GM21717 (cell line): ENCODE results near the gene JUN.

ENCODE experiments used
- ATAC-seq: cut with Tn5 transposase; IDR thresholded peaks from one replicate; pipeline ENCODE4 v1.9.1; 2021; ENCODE audit warnings: mild to moderate bottlenecking, moderate library complexity; ENCODE audit not compliant: unreplicated experiment

The JUN gene

DNA sequence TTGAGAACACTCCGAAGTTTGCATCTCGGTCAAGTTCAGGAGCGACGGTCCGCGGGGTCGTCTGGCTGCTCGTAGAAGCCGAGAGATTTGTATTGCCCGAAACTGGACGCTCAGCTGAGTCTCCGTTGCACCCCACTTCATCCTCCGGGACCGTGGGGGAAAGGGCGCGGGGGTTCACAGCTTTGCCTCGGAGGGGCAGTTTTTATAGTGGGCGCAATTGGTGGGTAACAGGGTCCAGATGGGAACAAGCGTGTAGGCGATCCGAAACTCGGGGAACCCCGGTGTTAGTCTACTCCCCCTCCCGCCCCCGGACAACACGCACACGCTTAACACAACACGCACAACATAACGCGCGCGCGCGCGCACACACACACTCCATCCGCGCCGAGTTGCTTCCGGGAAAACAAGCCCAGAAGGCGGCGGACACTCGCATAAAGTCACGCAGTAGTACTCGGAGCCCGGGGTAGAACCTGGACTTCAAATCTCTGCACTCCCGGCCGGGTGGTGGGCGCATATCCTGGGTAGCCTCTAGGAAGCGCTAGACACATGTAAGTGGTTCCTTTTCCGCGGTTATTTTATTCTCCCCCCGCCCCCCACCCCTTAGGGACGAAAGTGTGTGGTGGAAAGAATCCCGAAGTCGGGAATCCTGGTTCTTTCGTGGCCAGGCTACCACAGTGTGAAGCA, 1.1 kb upstream of the JUN start:
- no peak for ATAC-seq

DNA sequence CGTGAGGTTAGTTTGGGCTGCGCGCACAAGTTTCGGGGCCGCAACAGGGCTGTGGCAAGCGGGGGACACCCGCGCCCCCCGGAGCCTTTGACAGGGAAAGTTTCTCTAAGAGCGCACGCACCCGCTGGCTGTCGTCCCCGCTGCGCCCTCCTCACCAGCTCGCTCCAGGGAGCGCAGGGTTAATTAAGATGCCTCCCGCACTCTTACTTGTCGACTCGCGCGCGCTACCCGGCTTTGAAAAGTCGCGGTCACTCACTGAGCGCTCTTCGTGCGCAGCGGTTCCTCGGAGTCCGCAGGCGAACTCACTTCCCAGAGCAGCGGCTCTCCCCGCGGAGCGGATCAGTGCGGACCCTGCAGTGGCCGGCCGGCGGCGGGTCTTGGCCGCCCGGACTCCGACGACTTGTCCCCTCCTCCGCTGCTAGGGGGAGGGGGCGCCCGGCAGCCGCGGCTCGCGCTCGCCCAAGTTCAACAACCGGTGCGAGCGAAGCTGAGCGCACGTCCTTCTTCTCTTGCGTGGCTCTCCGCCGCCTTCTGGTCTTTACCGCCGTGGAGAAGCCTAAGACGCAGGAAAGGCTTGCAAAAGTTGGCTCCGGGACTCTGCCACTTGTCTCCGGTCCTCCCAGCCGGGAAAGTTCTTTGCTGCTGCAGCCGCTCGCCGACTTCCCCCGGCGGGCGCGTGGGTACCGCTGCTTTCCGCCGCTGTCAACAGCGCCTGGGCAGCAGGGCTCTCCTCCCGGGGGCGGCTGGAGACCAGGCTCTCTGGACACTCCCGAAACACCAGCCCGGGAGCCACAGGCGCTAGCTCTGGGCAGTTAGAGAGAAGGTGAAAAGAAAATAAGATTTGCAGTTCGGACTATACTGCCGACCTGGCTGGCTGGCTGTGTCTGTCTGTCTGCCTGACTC, 506 bp downstream of the JUN start:
- peak; percentile 12 for ATAC-seq

DNA sequence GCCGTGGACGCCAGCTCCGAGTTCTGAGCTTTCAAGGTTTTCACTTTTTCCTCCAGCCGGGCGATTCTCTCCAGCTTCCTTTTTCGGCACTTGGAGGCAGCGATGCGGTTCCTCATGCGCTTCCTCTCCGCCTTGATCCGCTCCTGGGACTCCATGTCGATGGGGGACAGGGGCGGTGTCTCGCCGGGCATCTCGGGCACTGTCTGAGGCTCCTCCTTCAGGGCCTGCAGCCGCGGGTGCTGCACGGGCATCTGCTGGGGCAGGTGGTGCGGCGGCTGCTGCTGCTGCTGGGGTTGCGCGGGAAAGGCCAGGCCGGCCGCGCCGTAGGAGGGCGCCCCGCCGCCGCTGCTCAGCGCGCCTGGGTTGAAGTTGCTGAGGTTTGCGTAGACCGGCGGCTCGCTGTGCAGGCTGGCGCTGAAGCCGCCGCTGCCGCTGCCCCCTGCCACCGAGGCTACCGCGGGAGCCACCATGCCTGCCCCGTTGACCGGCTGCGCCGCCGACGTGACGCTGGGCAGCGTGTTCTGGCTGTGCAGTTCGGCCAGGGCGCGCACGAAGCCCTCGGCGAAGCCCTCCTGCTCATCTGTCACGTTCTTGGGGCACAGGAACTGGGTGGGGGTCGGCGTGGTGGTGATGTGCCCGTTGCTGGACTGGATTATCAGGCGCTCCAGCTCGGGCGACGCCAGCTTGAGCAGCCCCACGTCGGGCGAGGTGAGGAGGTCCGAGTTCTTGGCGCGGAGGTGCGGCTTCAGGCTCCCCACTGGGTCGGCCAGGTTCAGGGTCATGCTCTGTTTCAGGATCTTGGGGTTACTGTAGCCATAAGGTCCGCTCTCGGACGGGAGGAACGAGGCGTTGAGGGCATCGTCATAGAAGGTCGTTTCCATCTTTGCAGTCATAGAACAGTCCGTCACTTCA, 1.4 kb downstream of the JUN start:
- ATAC-seq, result peak; percentile 17

DNA sequence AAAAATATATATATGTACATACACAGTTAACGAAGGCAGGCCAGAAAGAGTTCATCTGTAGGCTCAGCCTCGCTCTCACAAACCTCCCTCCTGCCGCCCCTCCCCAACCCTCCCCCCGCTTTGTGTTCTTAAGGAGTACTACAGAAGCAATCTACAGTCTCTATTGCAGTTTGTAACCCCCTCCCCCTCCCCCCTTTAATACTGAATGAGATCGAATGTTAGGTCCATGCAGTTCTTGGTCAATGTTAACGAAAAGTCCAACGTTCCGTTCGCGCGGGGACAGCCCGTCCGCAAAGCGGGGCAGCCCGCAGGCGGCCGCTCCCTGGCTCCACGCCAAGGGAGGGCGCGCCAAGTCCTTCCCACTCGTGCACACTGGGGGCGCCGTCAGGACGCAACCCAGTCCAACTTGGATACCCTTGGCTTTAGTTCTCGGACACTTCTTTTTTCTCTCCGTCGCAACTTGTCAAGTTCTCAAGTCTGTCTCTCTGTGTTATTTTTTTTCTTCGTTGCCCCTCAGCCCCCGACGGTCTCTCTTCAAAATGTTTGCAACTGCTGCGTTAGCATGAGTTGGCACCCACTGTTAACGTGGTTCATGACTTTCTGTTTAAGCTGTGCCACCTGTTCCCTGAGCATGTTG, 2.2 kb downstream of the JUN start:
- no peak for ATAC-seq

GRCh38 chr1:58780836-58781452, 2.9 kb downstream of the JUN start:
- no peak for ATAC-seq

- no peak for ATAC-seq
These were observed 3.4 kb downstream of the JUN start for GRCh38 chr1:58780411-58780810.

DNA sequence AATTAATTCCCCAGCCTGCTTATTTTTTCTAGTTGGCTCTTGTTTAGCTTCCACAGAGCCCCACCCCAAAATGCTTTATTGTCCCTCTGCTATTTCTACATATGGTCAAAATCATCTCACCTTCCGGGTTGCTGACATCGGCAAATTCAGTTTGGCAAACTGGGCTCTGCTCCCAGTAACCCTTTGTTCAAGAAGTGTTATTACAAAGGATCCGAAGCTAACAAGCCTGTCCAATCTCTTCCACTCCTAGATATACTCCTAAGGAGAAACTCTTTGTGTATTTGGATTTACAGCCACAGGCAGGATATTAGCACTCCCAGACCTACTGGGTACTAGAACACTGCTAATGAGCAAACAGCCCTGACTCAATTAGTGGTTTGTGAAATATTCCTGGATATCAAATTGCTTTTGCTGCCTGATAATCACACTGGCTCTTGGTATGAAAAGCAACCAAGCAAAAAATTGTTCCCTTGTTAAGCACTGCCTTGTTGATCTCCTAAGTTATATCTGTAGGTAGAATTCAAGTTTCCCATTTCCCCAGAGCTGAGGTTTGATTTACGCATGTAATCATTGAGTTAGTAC, 4.0 kb downstream of the JUN start:
- no peak for ATAC-seq

DNA sequence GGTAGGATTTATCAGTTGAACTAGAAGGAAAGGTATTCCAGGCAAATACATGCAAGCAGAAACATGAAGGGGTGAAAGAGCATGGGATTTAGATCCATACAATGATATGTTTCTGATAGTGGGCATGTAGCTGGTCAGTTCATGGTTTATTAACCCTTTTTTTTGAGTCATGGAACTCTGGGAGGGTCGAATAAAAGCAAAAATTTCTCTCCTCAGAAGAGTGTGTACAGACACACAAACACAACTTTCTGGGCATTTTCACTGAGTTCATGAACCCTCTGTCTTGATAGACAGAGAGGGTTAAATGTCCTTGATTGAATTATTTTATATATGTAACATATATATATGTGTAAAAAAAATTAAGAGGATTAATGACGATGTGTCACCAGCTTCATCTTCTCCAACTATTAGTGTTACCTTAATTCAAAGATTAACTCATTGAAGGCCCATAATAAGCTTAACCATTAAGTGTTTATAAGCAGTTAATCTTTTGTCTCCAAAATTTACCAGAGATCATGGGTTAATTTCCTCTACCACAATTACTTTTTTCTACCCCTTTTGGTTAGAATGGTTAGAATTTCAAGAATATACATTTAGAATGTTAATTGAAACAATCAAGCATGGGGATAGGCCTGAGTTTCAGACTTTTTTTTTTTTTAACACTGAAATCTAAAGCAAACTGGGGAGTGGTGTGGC, 4.6 kb downstream of the JUN start:
- ATAC-seq, result no peak

- no peak for ATAC-seq
These were observed 5.4 kb downstream of the JUN start for GRCh38 chr1:58778385-58779000.

DNA sequence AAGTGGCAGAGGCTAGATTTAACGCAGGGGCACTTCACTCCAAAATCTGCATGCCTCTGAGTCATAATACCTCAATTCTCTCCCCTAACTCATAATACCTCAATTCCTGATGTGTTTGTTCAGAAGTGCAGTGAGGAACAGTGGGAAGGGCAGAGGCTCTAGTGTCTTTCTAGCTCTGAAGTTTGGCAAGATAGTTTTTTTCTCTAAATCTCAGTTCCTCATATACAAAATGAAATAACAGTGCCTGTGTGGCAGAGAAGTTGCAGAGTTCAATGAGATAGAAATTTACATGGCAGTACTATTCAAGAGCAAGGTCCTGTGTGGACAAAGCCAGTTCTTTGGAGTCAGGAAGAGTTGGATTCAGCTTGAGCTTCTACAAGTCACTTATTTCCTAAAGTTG, 9.8 kb downstream of the JUN start:
- no peak for ATAC-seq

DNA sequence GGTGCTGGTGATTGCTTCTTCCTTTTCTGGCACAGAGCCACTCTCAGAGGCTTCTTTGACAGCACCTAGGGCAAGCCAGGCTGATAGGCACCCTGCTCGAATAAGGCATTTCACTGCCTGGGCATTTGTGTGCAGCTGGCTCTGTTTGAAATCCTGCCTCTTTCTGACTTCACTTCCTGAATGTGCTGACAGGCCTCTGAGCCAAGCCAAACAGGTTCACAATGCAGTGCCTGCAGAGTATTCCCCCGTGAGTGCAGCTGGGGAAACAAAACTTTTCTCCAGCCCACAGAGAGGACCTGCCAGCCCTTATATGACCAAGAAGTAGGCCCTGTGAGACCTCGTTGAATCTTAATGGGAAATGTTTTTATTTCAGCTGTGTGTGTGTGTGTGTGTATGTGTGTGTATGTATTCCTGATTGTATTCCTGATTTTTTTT, 10.4 kb downstream of the JUN start:
- peak; percentile 73 for ATAC-seq

GRCh38 chr1:58769809-58770320, 14.0 kb downstream of the JUN start:
- no peak for ATAC-seq

GRCh38 chr1:58768971-58769808, 14.7 kb downstream of the JUN start:
- ATAC-seq, result no peak

- ATAC-seq, result no peak
These were observed 15.6 kb downstream of the JUN start for GRCh38 chr1:58768191-58768731.

GRCh38 chr1:58767143-58767542, 16.7 kb downstream of the JUN start:
- no peak for ATAC-seq

- no peak for ATAC-seq
These were observed 18.4 kb downstream of the JUN start for GRCh38 chr1:58765441-58765840.

- ATAC-seq, result no peak
These were observed 18.8 kb downstream of the JUN start for GRCh38 chr1:58765006-58765405.
